Thyroid gland (tissue), 4 donors: ENCODE results near the gene ZNF746. TPM values are rescaled to one million over a fixed set of nuclear protein-coding genes. Genes with fewer than 3 reads are reported as not detected.

ENCODE experiments used
- DNase-seq, 2 donors: peaks; one replicate each; pipeline ENCODE4 v3.0.0-alpha.2; 2019
- H3K27ac ChIP-seq, 3 donors: fragments of 200-600 bp; sonication (generic); 1 replicate in 2 of 3; 2 replicates in 1 of 3; pipeline ENCODE4 v1.5.1; 2016 to 2019; ENCODE audit warnings: mild to moderate bottlenecking in 1 of 3, moderate library complexity in 1 of 3
- H3K27me3 ChIP-seq: fragments of 200-600 bp; sonication (generic); one replicate; pipeline ENCODE4 v1.5.1; 2019
- H3K36me3 ChIP-seq, 2 donors: fragments of 200-600 bp; sonication (generic); one replicate each; pipeline ENCODE4 v1.5.1; 2016 to 2019
- H3K4me1 ChIP-seq, 2 donors: fragments of 200-600 bp; sonication (generic); one replicate each; pipeline ENCODE4 v1.5.1; 2017 to 2019
- H3K4me3 ChIP-seq, 3 donors: fragments of 200-600 bp; sonication (generic); replicated peaks in 1 of 3; 1 replicate in 2 of 3; 2 replicates in 1 of 3; pipeline ENCODE4 v1.5.1; 2016; ENCODE audit warnings: mild to moderate bottlenecking in 1 of 3
- H3K9me3 ChIP-seq: fragments of 200-600 bp; sonication (generic); one replicate; pipeline ENCODE4 v1.5.1; 2017
- POLR2A ChIP-seq, 2 donors: fragments of 450-650 bp; IDR thresholded peaks; one replicate each; pipeline ENCODE4 v1.6.1; 2017; ENCODE audit warnings: antibody characterized with exemption in 2 of 2, mild to moderate bottlenecking in 2 of 2, moderate library complexity in 1 of 2
- WGBS, 2 donors: methylation state at CpG; one replicate each; pipeline ENCODE4 v1.1.5; 2017; 5-methylcytosine and 5-hydroxymethylcytosine counted together
- intact Hi-C: fragments of 100-400 bp; cut with DNase I; formaldehyde crosslinking; loops from one replicate; pipeline ENCODE4 v1.15.1; 2023
- total RNA-seq, 4 donors: library from RNA; depleted of rRNA; stranded (reverse); fragments of >200 nt; gene quantifications; one replicate each; pipeline ENCODE4 v1.2.3, GENCODE V29; 2016
- TF ChIP-seq, protein P1 (sequence below), 6 experiments: fragments of 200-600 bp in 3 of 6; fragments of 450-650 bp in 3 of 6; sonication (generic) in 3 of 6; IDR thresholded peaks; one replicate each; pipeline ENCODE4 v1.5.1; 2016 to 2019; ENCODE audit warnings: antibody characterized with exemption in 6 of 6, mild to moderate bottlenecking in 2 of 6, inconsistent platforms in 1 of 6, moderate library complexity in 1 of 6

ZNF746 gene
- total RNA-seq, 4 donors from 2014 or later = 19.5 to 27.7 (median 24.0) TPM

DNA sequence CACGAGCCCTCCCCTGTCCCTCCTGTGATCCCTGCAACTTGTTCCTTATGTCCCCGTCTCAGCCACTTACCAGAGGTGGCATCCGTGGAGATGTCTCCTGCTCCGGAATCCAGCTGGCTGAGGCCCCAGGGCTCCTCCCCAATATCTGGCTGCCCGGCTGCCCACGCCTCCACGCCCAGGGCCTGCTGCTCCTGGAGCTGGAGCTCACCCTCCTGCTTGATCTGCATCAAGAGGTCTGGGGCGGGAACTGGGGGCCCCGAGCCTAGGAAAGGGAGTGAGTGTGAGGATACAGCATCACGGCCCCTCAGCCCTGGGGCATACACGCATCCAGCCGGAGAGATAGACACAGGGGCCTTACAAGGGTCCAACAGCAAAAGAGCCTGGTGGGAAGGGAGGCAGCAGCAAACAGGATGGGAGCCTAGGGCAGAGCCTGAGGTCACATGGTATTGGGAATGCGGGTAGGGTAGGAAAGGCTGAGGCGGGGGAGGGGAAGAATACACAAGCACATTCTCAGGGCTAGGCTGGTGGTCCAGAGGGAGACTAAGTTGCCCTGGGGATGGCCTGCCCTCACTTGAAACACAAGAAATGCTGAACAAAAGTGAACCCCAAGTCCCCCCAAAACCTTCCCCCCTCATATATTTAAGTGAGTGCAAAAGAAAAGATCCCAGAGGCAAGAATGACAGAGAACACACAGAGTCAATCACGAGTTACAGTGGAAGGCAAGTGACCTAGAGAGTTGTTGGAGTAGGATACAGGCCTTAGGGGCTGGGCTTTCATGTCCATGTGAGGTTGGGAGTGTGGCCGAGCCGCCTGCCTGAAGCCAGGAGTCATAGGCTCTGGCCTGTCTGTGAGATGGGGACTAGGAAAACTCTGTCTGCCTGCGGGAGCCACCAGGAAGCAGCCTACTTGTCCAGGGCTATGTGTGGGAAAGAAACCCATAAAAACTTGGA lies 19.8 kb downstream of the ZNF746 start:
- 92 to 94% methylated on average over 15 to 18 of the region's 18 CpGs for WGBS, 2 donors
- Histone ChIP-seq H3K4me3 (no peak overlapping the region), H3K27ac (no peak overlapping the region), H3K36me3 (peaks cover 30 to 45% of the 10 kb centered on the region in 2 donors), H3K4me1 (no peaks in the 10 kb centered on the region), H3K27me3 (no peaks in the 10 kb centered on the region), H3K9me3 (no peaks in the 10 kb centered on the region)
- DNase-seq = no peak
- no peak for TF ChIP-seq POLR2A (IDR thresholded peaks at IDR 0.05)
- TF ChIP-seq, protein P1, sequence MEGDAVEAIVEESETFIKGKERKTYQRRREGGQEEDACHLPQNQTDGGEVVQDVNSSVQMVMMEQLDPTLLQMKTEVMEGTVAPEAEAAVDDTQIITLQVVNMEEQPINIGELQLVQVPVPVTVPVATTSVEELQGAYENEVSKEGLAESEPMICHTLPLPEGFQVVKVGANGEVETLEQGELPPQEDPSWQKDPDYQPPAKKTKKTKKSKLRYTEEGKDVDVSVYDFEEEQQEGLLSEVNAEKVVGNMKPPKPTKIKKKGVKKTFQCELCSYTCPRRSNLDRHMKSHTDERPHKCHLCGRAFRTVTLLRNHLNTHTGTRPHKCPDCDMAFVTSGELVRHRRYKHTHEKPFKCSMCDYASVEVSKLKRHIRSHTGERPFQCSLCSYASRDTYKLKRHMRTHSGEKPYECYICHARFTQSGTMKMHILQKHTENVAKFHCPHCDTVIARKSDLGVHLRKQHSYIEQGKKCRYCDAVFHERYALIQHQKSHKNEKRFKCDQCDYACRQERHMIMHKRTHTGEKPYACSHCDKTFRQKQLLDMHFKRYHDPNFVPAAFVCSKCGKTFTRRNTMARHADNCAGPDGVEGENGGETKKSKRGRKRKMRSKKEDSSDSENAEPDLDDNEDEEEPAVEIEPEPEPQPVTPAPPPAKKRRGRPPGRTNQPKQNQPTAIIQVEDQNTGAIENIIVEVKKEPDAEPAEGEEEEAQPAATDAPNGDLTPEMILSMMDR (IDR thresholded peaks at IDR 0.05) = no peak
- intact Hi-C loops = no loop called here

DNA sequence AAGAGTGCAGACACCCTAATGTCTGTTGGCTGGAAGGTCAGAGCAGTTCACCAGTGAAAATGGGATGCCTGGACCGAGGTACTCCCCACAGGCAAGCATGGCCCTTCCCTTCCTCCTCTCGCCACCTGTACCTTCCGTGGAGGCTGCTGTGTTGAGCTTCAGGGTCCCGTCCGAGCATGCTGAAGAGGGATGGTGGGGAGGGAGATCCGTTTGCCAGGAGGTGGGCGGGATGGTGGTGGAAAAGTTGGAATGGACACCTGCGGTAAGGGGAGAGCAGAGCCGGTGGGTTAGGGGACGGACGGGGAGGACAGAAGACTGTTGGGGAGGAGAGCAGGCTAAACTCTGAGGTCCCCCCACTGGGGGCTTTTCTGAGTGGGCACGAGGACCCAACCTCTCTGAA lies 20.8 kb downstream of the ZNF746 start:
- no peak for DNase-seq
- TF ChIP-seq POLR2A (IDR thresholded peaks at IDR 0.05) = no peak
- TF ChIP-seq, protein P1 (IDR thresholded peaks at IDR 0.05) = no peak
- Histone ChIP-seq H3K9me3 (no peaks in the 10 kb centered on the region), H3K4me1 (no peaks in the 10 kb centered on the region), H3K4me3 (no peak overlapping the region), H3K27ac (no peak overlapping the region), H3K36me3 (peaks cover 30 to 45% of the 10 kb centered on the region in 2 donors), H3K27me3 (no peaks in the 10 kb centered on the region)
- WGBS, 2 donors = 92 to 94% methylated on average over 12 of the region's 12 CpGs
- intact Hi-C loops = no loop called here

DNA sequence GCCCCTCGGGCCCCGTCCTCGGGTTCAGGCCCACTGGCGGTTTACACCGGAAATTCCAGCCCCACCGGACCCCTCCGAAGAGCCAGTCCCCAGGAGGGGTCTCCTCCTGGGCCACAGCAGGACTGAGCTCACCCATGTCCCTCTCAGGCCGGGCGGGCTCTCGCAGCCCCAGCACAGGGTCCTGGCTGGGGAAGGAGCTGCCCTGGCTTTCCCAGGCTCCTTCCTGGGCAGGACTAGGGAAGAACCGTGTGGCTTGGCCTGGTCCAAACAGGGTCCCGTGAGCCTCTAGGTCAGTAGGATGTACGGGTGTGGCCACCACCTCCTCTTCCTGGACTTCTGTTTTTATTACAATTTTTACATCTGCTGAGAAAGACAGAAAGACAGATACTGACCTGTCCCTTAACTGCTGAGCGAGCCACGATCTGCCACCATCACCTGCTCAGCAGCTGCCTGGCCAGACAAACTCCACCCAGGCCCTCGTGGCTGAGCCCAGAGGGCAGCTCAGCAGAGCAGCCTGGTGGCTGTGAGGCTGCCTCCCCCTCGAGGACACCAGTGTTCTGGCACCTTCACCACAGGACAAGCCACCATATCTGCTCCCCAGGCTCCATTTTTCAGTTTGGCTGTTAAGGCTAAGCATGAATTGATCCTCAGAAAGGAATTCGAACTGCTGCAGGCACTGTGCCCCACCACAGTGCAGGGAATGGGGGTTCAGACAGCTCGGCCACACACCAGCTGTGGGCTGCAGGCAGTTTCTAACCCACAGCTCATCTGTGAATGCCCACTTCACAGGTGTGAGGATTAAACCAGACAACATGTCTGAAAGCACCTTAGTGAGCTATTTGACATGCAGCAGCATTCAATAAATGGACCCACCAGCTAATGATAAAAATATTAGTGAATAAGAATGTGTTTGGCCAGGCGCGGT lies 22.2 kb downstream of the ZNF746 start:
- WGBS, 2 donors = 77 to 94% methylated on average over 11 to 16 of the region's 21 CpGs
- H3K27ac ChIP-seq = no peak overlapping the region
- intact Hi-C loops = no loop called here
- H3K4me1 ChIP-seq = no peaks in the 10 kb centered on the region
- peaks cover 30 to 45% of the 10 kb centered on the region in 2 donors for H3K36me3 ChIP-seq
- H3K4me3 ChIP-seq = no peak overlapping the region
- H3K9me3 ChIP-seq = no peaks in the 10 kb centered on the region
- no peak for DNase-seq
- no peaks in the 10 kb centered on the region for H3K27me3 ChIP-seq
- TF ChIP-seq POLR2A (IDR thresholded peaks at IDR 0.05) = no peak
- TF ChIP-seq, protein P1 (IDR thresholded peaks at IDR 0.05) = no peak

DNA sequence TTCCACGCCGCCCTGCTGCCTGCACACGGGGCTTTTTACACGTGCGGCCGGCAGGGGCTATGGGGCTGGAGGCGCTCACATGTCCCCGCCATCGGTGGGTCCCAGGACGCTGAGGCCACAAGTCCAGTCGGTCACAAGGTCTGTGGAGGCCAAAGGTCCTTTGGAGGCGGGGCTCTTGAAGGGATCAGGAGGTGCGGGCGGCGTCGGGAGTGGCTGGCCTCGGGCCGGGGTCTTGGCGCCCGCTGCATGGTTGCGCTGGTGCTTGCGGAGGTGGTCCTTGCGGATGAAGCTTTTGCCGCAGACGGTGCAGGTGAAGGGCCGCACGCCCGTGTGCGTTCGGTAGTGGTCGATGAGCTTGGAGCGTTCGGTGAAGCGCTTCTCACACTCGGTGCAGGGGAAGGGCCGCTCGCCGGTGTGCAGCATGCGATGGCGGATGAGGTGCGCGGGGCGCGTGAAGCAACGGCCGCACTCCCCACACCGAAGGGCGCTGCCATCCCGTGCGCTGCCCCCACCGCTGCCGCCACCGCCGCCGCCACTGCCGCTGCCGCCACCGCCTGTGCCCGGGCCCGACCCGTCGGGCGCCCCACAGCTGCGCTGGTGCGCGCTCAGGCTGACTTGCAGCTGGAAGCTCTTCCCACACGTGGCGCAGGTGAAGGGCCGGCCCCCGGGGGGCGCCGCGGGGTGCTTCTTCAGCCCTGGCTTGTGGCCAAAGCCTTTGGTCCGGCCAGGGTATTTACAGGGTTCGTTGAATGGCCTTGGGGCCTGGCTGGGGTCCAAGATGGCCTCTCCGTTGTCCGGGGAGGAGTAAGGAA lies 23.1 kb downstream of the ZNF746 start:
- intact Hi-C loops = no loop called here
- Histone ChIP-seq H3K9me3 (no peaks in the 10 kb centered on the region), H3K27ac (no peak overlapping the region), H3K36me3 (peaks cover 30 to 45% of the 10 kb centered on the region in 2 donors), H3K4me1 (no peaks in the 10 kb centered on the region), H3K4me3 (no peak overlapping the region), H3K27me3 (no peaks in the 10 kb centered on the region)
- no peak for DNase-seq
- WGBS, 2 donors = 95 to 97% methylated on average over 62 to 65 of the region's 77 CpGs
- no peak for TF ChIP-seq POLR2A (IDR thresholded peaks at IDR 0.05)
- TF ChIP-seq, protein P1 (IDR thresholded peaks at IDR 0.05) = no peak
